D721Med (cell line): Measurements from ENCODE around the gene CCDC93.

Experiments used
- DNase-seq: peaks from one replicate; pipeline ENCODE4 v3.0.0; 2011; ENCODE audit warnings: low spot score; ENCODE audit not compliant: insufficient read length
- FAIRE-seq: peaks from 2 replicates; lab custom pipeline; 2011; peaks lifted over from hg19 to GRCh38; lab: Jason Lieb, UNC
- CTCF ChIP-seq: IDR thresholded peaks from 2 replicates; pipeline ENCODE4 v1.5.1; 2012; ENCODE audit warnings: mild to moderate bottlenecking, control low read depth; ENCODE audit not compliant: insufficient read depth; ENCODE audit errors: missing control alignments

CCDC93 gene

GRCh38 chr2:117940436-117940835 is 73.4 kb downstream of the CCDC93 start:
- no peak for TF ChIP-seq CTCF
- FAIRE-seq (no peak), DNase-seq (no peak)

GRCh38 chr2:117938611-117939010 is 75.3 kb downstream of the CCDC93 start:
- DNase-seq (no peak), FAIRE-seq (no peak)
- TF ChIP-seq CTCF: no peak

GRCh38 chr2:117936871-117937428 is 76.9 kb downstream of the CCDC93 start:
- no peak for DNase-seq
- no peak for FAIRE-seq
- no peak for TF ChIP-seq CTCF

DNA sequence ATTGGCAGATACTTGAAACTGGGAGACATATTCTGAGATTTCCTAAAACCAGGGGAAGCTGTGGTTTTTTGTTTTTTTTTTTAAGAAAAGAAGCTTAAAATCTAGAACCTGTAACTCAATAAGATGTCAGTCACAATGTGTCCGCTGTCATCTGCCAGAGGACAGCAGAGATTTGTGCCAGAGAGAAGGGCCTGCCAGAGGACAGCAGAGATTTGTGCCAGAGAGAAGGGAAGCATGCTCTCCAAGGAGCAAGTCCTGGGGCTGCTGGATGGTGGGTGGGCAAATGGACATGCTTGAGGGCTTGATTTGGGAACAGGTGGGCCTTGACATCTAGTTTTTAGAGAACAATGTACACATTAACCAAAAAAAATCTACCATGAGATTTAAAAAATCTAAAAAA is 77.9 kb downstream of the CCDC93 start:
- no peak for FAIRE-seq
- no peak for TF ChIP-seq CTCF
- DNase-seq: no peak

- DNase-seq (no peak), FAIRE-seq (no peak)
- no peak for TF ChIP-seq CTCF
These were observed 78.4 kb downstream of the CCDC93 start for GRCh38 chr2:117935456-117935855.

DNA sequence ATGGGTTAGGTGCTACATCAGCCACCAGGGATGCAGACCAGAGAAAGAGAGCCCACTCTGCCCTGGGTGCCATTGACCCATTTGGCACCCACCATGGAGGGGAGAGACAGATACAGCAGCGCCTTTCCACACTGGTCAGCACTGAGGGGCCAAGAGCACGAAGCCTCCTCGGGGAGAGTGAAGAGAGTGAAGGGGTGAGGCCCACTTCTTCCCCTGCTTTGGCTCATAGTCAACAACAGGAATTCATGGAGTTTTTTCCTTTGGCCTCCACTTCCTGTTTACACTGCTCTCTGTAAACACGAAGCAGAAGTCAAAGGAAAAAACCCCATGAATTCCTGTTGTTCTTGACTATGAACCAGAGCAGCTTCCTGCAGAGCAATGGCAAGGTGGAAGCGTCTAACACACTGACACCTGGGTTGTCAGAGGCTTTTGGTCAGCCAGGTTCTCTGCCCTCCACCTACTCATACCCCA is 80.0 kb downstream of the CCDC93 start:
- no peak for TF ChIP-seq CTCF
- FAIRE-seq (no peak), DNase-seq (no peak)

DNA sequence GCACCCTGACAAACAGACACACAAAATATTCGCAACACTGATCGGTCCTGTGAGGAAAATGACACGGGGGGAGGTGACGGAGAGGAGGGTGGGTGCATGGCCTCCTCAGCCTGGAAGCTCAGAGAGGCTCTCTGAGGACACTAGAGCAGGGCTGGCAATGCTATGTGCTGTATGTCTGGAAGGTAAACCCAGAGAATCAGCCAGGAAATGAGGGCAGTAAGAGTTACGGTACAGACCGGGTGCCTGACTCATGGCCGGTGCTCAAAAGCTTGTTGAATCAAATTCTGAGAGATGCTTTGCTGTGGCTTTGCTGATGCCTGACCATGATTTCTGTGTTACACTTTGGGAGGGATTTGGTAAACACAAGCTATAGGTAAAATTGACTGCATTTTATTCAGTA is 81.9 kb downstream of the CCDC93 start:
- FAIRE-seq: no peak
- no peak for TF ChIP-seq CTCF
- DNase-seq: no peak
